Activated CD8-positive, alpha-beta memory T cell treated with anti-CD3 and anti-CD28 coated beads, Interleukin-2, amount 50 U/mL, for 24 hours (primary cell): ENCODE results near the gene UNKL.

ENCODE experiments used
- DNase-seq: peaks from one replicate; pipeline ENCODE4 v3.0.0-alpha.2; 2020; ENCODE audit errors: extremely low read depth

UNKL gene

DNA sequence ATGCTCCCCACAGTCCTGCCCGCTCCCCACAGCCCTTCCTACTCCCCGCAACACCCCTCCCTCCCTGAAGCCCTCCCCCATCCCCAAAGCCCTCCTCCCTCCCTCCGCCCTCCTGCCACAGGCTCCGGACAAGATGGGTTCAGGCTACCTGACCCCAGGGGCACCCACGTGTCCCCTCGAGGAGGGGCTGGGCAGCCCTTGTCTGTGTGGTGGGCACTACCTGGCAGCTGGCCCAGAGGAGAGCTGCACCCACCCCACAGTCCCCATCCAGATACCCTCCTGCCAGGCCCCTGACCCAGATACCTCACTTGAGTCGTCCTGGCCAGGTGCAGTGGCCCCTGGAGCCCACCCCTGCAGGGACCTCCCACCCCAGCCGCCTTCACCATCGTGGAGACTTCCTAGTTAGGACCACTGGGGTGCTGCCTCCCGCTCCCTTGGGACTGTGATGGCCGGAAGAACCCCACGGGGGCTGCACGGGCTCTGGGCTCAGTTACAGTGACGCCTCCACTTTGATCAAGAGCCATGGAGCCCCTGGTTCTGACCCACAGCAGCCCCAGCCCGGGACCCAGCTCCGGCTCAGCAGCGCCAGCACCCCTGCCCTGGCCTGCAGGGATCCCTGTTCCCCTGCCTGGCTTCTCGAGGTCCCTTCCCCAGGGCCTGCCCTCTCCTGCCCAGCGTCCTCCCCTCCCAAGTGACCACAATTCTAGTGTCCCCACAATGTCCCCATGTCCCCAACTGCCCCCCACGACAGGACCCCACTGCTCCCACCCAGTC is 17.2 kb upstream of the UNKL start:
- DNase-seq, result no peak

DNA sequence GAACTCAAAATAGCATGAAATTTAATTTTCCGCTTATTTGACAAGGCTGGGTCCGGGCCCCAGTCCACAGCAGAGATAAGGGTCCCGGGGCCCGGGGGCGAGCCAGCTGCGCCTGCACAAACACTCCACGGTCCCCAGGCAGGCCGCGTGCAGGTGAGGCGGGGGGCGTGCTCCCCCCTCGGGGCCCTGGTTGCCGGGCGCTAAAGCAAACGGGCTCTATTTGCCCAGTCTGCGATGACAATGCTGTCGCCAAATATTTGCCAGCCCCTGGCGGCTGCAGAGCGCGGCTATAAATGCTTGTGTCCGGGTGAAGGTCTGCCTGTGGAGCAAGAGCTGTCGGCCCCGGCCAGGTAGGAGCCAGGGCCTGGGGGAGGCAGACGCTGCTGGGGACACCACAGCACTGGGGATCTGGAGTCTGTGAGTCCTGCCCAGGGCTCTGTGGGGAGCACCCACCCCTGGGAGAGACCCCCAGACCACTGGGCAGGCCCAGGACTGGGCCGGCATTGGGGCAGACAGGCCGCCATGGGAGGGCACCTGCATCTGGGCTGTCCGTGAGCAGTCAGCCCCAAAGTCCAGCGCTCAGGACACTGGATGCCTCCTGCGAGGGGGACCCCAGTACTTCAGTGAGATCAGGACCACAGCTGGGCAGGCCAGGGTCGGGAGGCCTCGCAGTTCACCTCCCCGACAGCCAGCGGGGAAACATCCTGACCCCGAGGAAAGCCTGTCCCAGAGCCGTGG is 16.4 kb upstream of the UNKL start, which contains the start of gene PERCC1:
Gene PERCC1, plus strand, starts transcription at position 320 of the 738 bp plus-strand sequence. CDS start 1,516 bp downstream, outside the sequence.
- DNase-seq, result no peak

DNA sequence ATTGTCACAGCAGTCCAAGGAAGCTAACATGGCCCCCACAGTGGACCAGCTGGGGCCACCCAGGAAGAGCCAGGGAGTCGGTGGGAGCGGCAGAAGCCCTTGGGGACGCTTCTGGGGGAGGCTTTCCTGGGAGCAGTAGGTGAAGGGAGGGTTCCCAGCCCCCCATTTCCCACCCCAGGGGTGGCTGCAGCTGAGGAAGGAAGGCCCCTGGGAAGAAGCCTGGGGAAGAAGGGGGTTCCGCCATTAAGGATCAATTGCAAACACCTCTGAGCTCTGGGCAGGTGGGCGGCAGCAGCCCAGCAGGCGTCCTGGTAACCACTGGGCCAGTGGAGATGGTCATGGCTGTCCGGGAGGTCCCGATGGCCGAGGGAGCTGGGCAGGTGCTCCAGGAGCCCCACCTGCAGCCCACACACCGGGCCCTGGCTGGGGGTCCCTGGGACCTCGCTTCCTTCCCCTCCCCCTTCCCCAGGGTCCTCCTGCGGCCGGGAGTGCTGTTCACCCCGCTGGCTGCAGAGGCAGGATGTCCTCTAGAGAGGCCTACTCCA is 15.8 kb upstream of the UNKL start:
- DNase-seq, result no peak

DNA sequence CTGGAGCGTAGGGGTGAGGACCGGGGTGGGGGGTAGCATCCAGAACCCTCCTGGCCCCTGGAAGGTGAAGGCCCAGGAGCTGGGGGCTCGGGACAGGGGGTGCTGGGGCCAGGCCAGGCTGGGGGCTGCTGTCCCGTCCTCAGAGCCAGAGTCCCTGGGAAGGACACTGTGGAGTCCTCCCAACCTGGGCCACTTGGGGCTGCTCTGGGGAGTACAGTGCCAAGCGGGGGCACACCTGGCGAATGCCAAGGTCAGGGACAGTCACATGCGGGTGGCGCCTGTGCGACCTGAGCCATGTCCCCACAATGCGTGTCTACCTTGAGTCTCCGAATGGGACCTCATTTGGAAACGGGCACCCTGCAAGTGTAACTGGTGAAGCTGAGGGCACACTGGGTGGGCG is 15.1 kb upstream of the UNKL start:
- no peak for DNase-seq

DNA sequence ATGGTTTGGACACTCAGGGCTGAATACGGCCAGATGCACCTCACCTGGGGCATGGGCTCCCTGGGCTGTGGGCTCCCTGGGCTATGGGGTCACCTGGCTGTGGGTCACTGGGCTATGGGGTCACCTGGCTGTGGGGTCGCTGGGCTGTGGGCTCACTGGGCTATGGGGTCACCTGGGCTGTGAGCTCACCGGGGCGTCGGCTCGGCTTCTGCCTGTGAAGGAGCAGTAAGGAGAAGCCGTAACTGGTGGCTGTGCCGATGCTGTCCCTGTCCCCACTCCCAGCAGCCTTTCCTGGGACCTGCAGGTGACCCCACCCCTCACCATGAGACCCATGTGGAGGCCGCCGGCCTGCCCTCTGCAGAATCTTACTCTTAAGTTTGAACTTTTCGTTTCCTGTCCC is 14.5 kb upstream of the UNKL start:
- no peak for DNase-seq

DNA sequence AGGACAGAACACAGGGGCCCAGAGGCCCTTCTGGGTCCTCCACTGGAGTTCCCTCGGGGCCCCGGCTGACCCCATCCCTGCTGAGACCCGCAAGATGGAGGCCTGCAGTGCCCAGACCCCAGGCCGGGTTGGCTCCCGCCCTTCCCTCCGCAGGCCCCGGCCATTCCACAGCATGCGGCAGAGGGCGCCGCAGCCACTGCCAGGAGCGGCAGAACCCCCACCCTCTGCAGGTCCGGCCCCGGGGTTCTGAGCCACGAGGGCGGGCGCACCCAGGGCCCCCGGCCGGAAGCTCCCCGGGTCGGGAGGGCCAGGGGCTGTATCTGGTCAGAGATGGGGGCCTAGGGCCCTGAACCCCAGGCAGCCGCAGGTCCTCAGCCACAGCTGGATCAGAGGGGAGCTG is 14.0 kb upstream of the UNKL start:
- no peak for DNase-seq

DNA sequence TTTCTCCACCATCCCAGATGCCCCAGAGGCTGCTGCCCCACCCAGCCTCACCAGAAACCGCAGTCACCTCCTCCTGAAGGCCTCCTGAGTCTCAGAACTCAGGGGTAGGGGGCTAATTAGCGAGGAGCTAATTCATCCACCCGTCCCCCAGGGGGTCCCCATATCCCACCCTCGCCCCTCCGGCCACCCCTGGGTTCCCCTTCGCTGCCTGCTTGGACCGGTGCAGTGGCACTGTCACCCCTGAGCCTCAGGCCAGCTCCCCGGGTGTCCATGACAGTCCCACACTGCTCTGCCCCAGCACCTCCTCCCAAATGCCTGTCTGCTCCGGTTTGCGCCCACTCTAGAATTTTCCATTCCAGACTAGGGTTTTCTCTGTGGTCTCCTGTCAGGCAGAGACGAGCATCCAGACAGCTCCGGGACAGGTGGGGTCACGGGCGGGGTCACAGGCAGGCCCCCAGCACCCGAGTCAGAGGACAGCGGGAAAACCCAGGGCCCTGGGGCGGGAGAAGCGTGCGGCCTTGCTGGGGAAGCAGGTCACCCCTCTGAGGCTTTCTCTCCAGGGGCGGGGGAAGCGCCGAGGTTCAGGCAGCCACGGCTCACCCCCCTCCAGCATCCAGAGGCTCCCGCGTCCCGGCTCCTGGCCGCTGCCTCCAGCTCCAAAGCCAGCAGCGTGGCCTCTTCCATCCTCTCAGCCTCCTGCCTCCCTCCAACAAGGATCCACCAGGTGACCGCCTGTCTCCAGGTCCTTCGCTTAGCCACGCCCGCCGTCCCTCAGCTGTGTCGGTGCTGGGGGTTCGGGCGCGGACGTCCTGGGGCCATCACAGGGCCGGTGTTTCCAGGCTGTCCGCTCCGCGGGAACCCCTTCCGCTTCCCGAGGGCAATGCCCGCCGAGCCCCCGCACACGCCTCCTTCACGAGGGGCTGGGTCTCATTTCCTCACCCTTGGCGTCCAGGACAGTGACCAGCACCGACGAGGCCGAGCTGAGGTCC is 13.3 kb upstream of the UNKL start:
- DNase-seq, result no peak

DNA sequence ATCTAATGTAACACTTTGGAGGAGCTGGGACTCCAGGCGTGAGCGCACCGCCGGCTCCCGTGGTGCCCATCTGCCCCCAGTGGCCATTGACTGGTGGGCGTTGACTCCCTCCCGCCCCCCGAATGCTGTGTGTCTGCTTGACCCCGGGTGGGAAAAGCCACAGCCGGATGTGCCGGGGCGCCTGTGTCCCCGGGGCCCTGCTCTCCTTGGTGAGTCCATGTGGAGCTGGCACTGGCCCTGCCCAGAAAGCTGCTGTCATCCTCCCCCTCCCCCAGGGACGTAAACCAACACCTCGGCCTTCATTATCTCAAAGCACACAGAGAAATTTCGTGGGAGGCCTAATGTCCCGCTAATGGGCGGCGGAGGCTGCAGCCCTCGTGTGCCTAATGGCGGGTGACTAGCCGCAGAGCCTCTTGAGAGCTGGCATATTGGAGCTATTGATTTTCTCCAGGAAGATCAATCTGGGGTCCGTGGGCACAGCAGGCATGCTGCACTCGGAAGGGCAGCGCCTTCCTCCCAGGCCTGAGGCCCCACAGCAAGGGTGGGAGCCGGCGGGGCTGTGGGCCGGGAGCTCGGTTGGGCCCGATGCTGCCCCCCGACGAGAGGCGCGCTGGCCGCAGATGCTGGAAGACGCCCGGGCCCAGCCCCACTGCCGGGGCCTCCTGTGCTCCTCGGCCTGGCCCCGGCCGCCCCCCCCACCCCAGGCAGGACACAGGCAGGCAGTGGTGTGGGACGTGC is 12.4 kb upstream of the UNKL start:
- no peak for DNase-seq

DNA sequence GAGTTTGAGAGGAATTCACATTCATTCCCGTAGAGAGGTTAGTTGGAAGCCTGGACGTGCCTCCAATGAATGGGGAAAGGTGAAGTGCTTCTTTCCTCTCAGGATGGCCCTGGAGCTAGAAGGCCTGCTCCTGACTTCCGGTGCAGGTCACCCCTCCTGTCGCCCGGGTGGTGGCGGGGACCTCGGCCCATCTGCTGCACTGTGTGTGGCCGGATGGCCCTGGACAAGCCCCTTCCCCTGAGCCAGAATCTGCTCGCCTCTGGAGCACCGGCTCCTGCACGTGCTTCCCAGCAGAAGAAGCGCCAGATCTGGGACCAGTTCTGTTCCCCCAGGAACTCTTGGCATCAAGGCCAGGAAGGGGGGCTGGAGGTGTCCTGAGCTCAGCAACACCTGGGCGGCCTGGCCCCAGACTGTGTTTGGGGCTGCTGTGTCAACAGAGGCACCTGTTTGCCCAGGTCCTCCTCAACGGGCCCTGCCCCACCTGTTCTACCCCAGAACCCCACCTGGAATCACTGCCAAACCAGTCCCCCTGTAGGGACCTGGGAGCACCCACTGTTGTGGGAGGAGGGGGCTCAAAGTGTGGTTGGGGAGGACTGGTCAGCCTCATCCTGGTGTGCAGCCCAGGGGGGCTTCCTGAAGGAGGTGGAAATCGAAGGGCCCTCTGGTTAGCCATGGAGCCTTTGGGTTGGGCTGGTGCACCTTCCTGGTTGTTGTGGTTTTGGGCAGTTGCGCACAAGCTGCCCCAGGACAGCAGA is 11.3 kb upstream of the UNKL start:
- no peak for DNase-seq

DNA sequence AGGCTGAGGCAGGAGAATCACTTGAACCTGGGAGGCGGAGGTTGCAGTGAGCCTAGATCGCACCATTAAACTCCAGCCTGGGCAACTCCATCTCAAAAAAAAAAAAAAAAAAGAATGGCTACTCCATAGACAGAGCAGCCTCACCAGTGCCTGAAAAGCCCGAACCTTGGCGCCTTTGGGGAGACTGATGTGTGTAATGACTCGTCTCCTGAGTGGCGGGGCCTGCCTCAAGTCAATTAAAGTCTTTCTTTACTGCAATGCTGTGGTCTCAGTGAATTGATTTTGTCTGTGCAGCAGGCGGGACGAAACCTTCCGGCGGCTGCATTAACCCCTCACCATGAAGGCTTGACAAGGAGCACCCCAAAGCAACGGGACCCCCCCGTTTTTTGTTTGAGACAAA is 9.5 kb upstream of the UNKL start:
- no peak for DNase-seq

DNA sequence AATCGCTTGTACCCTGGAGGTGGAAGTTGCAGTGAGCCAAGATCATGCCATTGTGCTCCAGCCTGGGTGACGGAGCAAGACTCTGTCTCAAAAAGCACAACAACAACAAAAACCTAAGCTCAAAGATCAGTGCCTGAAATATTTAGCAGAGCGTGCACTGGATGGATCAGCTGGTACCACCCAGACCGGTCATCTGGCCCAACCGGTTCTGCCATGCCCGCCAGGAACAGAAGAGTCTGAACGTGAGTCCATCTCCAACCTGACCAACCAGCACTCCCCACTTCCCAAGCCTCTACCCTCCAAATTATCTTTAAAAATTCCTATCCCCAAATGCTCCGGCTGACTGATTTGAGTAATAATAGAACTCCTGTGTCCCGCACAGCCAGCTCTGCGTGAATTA is 7.6 kb upstream of the UNKL start:
- DNase-seq, result no peak

DNA sequence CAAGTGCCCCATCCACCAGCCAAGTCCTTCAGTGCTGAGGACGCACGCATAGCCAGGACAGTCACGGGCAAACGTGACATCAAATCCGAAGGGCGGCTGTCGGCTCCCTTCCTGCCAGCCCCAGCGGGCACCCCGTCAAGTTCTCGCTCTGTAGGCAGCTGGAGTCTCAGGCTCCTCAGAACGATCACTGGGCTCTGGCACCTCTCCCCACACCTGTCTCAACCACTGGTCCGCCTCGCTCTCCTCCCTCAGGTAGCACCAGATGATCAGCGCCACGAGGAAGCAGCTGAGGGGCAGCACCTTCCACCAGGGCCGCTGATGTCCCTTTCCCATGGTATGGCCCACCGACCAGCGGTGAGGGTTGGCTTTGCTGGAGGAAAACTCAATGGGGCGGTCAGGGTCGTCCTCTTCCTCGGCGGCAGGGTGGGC is 5.6 kb upstream of the UNKL start:
- DNase-seq, result no peak

DNA sequence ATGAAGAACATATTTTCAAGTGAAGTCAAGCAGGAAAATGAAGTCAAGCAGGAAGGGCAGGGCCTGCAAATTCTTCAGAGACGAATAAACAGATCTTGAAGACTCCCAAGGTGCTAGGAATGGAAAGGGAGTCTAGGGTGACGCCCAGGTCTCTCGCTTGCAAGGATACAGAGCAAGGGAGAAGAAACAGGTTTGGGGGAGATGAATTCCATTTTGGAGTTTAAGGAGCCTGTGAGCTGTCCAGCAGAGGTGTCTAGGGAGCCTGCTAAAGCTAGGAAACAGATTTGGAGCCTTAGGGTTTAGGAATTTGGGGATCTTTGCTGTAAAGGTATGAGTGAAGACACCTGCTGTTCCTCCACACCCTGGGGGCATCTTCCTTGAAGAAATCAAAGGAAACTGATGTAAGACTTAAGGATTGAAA is 2.0 kb upstream of the UNKL start:
- no peak for DNase-seq

DNA sequence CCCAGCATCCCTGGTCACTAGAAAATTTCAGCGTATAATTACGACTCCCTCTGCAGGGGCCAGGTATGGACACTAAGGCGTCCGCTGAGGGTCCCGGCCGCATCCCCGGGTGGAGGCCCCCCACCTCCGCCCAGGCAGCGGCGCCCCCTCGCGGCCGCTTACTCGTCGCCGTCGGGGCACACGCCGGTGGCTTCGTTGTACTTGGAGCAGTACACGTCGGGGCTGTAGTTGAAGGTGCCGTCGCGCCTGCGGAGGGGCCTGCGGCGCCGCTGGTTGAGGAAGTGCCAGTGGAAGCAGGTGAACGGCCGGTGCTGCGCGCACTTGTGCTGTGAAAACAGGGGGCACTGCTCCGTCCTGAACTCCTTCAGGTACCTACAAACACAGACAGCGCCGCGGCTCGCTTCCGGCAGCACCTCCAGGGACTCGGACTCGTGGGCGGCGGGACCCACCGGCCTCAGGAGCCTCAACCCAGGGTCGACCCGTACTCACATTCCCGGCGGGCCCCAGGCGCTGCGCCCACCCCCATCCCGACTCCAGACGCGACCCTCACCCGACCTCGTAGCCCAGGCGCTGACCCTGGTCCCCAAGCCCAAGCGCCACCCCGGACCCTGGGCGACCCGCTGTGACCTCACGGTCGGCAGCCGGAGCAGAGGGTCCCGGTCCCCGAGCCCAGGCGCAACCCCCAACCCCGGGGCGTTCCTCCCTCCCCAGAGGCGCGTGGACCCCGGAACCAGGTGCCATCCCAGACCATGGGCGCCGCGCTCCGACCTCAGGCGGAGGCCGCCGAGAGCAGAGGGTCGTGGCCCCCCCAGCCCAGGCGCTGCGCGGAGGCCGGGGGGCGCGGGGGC is 596 bp downstream of the UNKL start:
- DNase-seq, result no peak

DNA sequence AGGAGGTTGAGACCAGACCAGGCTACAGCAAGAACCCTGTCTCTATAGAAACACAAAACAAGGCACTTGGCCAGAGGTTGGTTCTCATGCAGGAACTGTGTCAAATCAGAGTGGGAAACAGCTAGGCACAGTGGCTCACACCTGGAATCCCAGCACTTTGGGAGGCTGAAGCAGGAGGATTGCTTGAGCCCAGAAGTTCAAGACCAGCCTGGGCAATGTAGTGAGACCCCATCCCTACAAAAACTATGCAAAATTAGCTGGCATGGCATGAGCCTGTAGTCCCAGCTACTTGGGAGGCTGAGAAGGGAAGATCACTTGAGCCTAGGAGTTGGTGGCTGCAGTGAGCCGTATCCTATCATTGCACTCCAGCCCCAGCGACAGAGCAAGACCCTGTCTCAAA is 1.7 kb downstream of the UNKL start:
- no peak for DNase-seq

DNA sequence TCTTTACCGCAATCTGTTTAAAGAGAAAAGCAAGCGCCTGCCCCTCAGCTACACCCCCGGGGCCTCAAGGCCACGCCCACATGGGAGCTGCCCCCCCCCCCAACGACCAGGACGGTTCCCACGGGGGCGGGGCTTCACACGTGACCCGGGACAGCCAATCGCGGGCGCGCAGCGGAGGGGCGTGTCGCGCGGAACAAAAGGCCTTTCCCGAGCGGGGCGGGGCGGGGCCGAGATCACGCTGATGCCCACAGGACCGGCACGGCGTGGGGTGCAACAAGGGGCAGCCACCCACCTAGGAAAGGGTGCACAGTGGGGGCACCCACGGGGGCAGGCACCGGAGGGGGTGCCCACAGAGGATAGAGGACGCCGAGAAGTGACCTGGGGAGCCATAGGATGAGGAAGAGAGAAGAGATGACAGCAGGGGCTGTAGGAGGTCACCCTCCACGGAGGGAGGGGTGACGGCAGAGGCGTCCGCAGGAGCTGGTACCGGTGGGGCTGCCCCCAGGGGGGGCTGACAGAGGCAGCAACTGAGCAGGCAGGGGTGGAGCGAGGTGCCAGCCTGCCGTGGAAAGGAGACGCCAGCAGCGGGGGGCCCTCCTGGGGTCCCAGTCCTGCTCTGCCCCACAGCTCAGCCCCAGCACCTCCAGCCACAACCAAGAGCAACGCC is 6.2 kb downstream of the UNKL start:
- peak; percentile 87 for DNase-seq

DNA sequence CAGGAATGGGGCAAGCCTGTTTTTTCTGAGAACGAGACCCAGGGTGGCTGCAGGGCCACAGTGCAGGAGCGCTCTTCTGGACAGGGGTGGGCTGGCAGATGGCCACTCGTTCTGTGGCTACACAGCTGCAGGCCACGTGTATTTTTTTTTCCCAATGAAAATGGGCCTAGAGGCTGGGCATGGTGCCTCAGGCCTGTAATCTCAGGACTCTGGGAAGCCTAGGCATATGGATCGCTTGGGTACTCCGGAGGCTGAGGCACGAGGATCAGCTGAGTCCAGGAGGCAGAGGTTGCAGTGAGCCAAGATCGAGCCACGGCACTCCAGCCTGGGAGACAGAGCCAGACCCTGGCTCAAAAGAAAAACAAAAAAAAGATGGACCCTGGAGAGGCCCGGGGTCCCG is 6.8 kb downstream of the UNKL start:
- no peak for DNase-seq

DNA sequence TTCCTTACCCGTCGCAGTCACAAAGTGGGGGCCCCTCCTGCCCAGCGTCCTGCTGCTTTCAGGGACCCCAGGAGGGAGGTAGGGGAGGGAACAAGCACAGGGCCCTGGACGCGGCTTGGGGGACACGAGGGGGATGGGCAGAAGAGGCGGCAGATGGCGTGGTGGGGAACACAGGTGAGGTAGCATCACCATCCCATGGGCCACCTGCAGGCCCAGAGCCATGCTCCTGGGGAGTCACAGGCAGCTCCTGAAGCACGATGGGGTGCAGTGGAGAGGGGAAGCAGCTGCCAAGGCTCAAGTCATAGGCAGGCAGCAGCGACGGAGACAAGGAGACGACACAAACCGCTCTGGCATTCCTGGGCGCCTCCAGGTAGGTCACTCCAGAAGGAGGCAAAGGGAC is 10.8 kb downstream of the UNKL start:
- DNase-seq, result no peak

DNA sequence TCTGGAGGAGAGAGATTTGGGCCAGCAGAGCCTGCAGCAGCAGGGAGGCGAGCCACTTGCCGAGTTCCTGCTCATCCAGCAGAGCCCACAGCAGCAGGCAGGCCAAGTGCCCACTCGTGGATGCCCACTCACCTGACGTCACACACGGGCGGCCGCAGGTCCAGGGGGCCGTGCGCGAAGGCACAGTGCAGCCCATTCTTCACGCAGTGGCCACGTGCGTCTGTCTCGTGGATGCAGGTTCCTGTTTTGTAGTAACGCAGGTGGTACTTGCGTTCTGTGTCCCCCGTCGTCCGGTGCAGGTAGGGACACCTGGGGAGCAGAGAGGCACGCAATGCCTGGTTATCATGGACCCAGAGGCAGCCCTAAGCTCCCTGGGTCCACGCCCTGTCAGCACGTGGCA is 11.5 kb downstream of the UNKL start:
- no peak for DNase-seq
